ENCODE data around the gene CREM.
A peak's percentile ranks its signal among the peaks of the same experiment; 100 is the strongest.

The CREM gene

DNA sequence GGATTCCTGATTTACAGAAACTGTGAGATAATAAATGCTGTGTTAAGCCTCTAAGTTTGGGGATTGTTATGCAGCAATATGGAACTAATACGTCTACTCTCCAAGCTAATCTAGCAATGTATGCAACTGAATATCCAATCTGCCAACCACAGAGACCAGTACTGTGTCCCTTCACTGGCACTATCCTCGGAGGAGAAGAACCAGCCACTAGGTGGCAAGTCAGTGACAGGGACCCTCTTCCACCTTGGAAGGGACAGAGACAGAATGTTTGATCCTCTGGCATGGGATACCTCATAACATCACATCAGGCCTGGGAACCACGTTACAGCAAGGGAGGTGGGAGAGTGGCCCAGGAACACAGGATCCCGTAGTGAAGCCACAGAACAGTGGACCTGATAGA, 96.4 kb downstream of the CREM start:
- DNase-seq = no peak

DNA sequence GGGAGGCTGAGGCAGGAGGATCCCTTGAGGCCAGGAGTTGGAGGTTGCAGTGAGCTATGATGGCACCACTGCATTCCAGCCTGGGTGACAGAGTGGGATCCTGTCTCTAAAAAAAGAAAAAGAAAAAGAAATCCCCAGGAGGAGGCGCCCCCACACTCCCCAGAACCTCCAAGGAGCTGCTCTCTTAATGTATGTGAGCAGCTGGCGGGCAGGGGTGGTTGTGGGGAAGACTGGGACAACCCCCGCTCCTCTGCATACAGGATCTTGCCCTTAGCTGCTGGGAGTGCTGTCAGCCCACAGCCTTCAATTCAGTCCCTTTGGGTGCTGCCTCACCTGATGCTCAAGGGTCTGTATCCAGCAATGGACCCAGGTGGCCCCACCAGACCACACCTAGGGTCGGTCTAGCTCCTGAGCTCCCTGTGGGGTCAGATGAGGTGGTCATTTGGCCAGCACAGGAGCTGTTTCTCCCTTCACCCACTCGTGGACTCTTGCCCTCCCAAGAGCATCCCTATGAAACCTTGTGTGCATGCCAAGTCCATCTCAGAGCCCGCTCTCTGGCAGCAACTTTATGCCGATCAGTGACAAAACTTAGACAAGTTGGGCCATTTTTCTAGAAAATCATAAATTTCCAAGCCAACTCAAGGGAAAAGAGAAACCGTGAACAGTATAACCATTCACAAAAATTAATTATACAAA, 97.5 kb downstream of the CREM start:
- no peak for DNase-seq

DNA sequence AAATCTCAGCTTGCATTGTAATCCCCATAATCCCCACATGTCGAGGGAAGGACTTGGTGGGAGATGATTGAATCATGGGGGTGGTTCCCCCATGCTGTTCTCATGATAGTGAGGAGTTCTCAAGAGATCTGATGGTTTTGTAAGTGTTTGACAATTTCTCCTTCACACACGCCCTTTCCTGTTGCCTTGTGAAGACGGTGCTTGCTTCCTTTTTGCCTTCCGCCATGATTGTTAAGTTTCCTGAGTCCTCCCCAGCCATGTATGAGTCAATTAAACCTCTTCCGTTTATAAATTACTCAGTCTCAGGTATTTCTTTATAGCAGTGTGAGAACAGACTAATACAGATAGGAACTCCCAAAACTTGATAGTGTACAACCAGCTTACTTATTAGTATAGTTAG, 98.6 kb downstream of the CREM start:
- no peak for DNase-seq

DNA sequence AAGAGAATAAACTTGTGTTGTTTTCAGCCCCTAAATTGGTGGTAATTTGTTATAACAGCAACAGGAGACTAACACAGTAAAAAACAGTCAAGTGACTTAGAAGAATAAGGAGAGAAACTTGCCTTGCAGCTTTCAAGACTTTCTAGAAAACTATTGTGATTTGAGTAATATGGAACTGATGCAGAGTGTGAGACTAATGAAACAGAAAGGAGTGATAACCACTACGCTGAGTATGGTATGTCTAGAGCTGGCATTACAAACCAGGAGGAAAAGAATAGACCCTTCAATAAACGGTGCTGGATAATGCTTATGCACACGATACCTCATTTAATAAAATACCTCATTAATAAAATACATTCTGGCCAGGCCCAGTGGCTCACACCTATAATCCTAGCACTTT, 99.9 kb downstream of the CREM start:
- no peak for DNase-seq

DNA sequence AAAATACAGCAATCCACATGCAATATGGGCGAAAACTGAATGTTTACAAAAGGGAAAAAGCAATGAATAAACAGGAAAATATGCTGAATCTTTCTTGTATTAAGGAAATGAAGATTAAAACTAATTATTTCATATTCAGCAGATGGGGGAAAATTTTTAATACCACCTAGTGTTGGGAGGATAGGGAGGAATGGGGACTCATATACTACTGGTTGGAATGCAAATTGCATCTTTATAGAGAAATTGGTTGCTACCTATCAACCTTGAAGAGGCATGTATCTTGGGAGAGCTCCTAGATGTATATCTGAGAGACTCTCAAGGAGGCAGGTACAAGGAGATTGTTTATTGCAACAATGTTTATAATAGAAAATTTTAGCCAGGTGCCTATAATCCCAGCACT, 101.4 kb downstream of the CREM start:
- no peak for DNase-seq

DNA sequence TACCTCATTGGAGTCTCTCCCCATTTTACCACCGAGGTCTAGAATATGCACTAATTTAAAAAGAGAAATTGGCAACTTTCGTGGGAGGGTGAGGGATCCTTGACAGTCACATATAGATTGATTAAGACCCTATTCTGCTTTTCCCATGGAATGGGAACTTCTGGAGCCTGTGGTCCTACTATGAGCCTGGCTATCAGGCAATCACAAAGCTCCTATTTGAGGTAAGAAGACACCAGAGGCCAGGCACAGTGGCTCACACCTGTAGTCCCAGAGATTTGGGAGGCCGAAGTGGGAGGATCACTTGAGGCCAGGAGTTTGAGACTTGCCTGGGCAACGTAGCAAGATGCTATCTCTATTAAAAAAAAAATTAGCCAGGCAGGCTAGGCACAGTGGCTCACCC, 105.0 kb downstream of the CREM start:
- DNase-seq = no peak

DNA sequence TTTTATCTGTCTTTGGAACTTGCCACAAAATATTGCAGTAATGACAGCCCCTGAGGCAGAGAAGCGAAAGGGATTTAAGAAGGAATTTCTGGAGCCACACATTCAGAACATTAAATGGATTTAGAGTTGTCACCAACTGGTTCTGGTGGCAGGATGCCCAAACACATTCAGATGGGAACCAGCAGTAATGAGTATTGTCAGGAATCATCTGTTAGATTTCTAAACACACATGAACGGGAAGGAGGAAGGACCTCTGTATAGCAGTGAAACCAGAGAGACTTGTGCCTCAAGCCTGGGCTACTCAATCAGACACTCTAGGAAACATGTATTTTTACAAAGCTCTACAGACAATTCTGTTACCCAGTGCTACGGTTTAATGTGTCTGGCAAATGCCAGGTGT, 105.9 kb downstream of the CREM start:
- DNase-seq = no peak

DNA sequence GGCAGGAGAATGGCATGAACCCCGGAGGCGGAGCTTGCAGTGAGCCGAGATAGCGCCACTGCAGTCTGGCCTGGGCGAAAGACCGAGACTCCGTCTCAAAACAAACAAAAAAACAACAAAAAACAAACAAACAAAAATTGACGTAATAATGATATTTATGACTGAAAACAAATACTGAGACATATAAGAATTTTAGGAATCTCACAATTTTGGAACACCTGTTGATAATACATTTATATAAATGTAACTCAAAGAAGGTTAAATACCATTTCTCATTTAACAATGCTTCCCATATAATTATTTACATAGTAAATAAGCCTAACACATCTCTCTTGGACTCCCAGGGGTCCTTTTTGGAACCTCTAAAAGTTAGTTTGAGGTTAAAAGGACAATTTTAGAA, 107.4 kb downstream of the CREM start:
- no peak for DNase-seq

DNA sequence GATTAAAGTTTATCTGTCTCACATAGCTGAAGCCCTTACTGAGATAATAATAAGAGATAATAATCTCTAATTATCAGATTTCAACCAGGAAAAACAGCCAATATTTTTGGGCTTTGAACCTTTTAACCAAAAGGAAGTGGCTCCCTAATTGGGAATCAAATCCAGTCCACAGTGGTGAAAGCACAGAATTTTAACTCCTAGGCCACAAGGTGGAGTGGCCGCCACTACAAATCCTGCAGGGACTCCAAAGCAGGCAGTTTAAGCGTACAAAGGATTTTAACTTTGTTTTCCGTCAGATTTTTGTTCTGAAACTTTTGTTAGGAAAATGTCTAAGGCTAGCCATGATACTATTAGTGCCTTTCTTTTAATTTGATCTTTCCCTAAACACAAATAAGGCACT, 110.1 kb downstream of the CREM start:
- DNase-seq = peak; percentile 18

DNA sequence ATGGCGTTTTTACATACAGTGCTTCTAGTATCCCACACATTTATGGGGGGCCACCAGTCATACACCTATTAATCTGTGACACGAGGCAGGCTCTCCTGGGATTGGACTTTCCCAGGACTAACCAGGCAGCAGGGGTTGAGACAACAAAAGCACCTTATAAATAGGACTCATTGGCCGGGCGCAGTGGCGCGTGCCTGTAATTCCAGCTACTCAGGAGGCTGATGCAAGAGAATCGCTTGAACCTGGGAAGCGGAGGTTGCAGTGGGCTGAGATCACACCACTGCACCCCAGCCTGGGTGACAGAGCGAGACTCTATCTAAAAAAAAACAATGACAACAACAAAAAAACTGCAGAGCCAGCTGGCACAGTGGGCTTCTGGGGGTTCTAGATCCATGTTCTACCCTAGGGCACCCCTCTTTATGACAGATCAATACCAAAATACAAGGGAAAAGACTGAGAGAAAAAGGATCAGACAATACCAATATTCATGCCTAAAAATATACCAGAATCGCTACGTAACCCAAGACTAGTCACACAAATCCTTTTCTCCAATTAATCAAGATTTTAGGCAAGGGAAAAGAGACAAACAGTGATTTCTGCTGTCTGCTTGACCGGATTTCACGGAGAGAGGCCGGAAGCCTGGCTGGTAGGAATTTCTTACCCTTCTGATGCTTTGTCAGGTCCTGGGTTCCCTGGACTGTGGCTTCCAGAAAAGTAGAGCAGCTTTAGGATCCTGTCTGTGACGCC, 111.3 kb downstream of the CREM start:
- DNase-seq = no peak

DNA sequence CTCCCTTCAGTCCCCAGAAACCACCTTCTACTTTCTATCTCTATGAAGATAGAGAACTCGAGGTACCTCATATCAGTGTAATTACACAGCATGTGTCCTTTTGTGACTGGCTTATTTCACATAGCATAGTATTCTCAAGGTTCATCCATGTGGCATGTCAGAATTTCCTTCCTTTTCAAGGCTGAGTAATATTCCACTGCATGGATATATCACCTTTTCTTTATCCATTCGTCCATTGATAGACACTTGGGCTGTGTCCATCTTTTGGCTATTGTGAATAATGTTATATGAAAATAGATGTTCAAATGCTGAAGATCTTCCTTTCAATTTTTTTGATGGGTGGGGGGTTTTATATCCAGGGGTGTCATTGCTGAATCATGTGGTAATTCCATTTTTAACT, 117.9 kb downstream of the CREM start:
- DNase-seq = no peak

DNA sequence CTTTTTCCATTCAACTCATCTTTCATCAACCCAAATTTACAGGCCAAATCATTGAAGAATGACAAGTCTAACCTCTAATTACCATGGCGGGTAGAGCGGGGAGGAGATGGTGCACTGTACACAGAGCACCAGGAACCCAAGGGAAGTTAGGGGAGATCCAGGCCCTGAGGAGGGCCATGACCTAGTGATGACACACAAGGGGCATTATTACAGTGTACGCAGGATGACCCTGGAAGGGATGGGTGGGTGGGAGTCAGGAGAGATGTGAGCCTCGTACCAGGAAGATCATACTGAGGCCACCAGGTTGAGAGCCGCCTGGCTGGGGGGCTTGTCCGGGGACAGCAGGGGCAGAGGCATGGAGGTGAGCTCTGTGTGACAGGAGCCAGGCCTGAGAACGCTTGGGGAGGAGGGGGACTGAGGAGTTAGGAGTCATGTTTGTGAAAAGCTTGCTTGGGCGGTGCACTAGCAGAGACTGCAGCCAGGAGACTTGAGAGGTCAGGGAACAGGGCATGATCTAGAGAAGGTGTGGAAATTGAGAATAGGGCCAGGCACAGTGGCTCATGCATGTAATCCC, 120.2 kb downstream of the CREM start:
- DNase-seq = no peak

DNA sequence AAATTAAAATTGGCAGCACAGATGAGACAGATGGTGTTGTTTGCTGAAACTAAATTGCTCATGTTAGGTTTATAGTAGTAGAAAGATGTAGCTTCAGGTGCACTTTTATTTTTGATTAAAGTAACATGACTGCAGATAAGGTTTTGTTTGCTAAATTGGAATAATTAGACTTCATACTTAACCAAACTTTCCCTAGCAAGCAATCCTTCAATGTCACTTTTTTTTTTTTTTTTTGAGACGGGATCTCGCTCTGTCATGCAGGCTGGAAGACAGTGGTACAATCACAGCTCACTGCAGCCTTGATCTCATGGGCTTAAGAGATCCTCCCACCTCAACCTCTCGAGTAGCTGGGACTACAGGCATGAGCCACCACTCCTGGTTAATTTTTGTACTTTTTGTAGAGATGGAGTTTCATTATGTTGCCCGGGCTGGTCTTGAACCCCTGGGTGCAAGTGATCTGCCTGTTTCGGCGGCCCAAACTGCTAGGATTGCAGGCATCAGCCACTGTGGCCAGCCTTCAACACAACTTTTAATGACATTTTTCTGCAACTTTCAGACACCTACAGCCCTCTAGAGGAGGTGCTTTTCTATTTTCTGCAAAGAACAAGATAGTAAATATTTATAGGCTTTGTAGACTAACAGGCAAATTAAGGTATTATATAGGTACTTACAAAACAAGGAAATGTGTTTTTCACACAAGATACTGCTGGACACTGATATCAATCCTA, 124.9 kb downstream of the CREM start:
- DNase-seq = no peak

DNA sequence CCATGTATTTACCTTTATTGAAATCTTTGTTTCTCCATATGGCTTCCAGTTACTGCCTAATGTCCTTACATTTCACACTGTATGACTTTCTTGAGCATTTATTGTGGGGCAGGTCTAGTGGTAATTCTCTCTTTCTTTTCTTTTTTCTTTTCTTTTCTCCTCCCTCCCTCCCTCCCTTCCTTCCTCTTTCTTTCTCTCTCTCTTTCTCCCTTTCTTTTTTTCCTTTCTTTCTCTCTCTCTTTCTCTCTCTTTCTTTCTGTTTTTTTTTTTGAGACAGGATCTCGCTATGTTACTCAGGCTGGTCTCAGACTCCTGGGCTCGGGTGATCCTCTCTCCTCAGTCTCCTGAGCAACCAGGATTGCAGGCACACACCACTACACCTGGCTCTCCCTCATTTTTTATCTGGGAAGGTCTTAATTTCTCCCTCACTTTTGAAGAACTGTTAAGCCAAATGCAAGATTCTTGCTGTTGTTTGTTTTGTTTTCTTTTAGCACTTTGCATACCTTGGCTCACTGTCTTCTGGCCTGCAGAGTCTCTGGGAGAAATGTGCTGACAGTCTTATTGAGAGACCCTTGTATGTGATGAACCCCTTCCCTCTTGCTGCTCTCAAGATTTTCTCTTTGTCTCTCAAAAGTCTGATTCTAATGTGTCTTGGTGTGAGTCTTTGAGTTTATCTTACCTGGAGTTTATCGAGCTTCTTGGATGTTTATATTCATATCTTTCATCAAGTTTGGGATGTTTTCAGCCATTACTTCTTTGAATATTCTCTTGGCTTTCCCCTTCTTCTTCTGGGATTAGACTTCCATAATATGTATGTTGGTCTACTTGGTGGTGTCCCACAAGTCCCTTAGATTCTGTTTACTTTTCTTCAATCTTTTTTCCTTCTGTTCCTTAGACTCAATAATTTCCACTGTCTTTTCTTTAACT, 130.7 kb downstream of the CREM start:
- no peak for DNase-seq

DNA sequence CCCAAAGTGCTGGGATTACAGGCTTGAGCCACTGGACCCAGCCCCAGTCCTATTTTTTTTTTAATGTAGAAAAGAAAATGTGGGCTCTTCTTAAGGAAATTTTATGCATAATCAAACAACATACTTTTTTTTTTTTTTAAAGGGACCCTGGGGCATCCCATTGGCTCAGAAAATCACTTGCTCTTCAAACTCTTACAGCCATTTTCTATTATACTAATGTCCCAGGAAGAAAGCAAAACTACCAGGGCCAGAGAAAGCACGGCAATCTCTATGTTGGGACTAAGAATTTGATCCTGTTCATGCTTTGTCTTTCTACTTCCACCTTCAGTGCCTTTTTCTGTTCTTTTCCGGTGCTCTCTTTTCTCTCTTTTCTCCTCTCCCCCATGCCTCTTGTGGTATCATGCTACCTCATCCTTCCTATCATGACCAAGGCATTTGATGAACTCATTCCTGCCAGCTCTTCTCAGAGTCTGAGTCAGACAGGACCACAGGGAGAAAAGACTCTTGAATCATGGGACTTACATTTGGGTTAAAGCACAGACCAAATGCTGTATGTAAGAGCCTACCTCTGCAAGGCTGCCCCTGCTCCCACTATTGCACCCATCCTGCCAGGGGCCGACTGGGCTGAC, 133.2 kb downstream of the CREM start:
- peak; percentile 94 for DNase-seq

DNA sequence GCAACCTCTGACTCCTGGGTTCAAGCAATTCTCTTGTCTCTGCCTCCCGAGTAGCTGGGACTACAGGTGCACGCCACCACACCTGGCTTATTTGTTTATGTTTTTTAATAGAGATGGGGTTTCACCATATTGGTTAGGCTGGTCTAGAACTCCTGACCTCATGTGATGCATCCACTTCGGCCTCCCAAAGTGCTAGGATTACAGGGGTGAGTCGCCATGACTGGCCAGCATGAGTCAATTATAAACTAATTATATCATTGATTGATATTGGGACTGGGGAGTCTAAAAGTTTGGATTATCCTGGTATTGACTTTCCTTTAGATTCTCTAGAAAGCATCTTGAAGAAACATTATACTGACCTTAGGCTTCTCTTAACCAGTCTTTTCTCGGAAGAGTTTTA, 135.8 kb downstream of the CREM start:
- DNase-seq = no peak

Measured in EL (cell line).